Left lung (tissue), 10 donors: ENCODE measurements around the gene VSTM2A. TPM values are rescaled to one million over a fixed set of nuclear protein-coding genes. Genes with fewer than 3 reads are reported as not detected.

Experiments
- ATAC-seq: fragments of 200-7000 bp; cut with Tn5 transposase; one replicate; pipeline ENCODE4 v1.9.1; 2020; ENCODE audit warnings: moderate library complexity
- DNase-seq, 4 donors: peaks; one replicate each; pipeline ENCODE4 v3.0.0-alpha.2; 2013 to 2020
- H3K27ac ChIP-seq, 2 donors: fragments of 200-600 bp; sonication (generic) in 1 of 2; one replicate each; pipeline versions ENCODE4 v1.5.0 to v1.8.0; 2020 to 2021
- H3K27me3 ChIP-seq, 2 donors: fragments of 200-600 bp; sonication (generic) in 1 of 2; one replicate each; pipeline versions ENCODE4 v1.5.0 to v1.8.0; 2020 to 2021
- H3K36me3 ChIP-seq, 2 donors: fragments of 200-600 bp; sonication (generic) in 1 of 2; one replicate each; pipeline versions ENCODE4 v1.5.0 to v1.8.0; 2020 to 2021
- H3K4me1 ChIP-seq, 2 donors: fragments of 200-600 bp; one replicate each; pipeline ENCODE4 v1.8.0; 2021
- H3K4me3 ChIP-seq, 2 donors: fragments of 200-600 bp; sonication (generic) in 1 of 2; one replicate each; pipeline versions ENCODE4 v1.5.0 to v1.8.0; 2020 to 2021; ENCODE audit warnings: mild to moderate bottlenecking in 1 of 2
- H3K9me3 ChIP-seq, 2 donors: fragments of 200-600 bp; sonication (generic) in 1 of 2; one replicate each; pipeline versions ENCODE4 v1.5.0 to v1.8.0; 2020 to 2021
- intact Hi-C, 2 donors: fragments of 100-400 bp; cut with DNase I; formaldehyde crosslinking; loops; one replicate each; pipeline versions ENCODE4 v1.11.2 to v1.14.2; 2022
- polyA plus RNA-seq, 6 donors: library from polyadenylated mRNA; unstranded; fragments of 120-200 nt; gene quantifications; one replicate each; pipeline ENCODE4 v1.2.1, GENCODE V29; 2013; ENCODE audit not compliant: insufficient read length in 6 of 6
- total RNA-seq, 2 donors: library from RNA; stranded (reverse); fragmentation: NEBNext Ultra II Directional; extraction: Animal tissue kit (Norgen Biotek cat#: 25700); gene quantifications; one replicate each; pipeline ENCODE4 v1.2.1, GENCODE V29; 2021
- TF ChIP-seq, protein P1 (sequence below), 2 donors: fragments of 200-600 bp; sonication (generic) in 1 of 2; IDR thresholded peaks; one replicate each; pipeline versions ENCODE4 v1.5.0 to v1.8.0; 2021; ENCODE audit warnings: antibody characterized with exemption in 2 of 2
- donor health status: DM: no; HTN: yes; CAD: no.
- donor health status: DM: no; HTN: no; CAD: no.

The VSTM2A gene
- total and polyA plus RNA-seq, 8 donors = 0.06 to 0.48 (median 0.24) TPM; not detected in 2

DNA sequence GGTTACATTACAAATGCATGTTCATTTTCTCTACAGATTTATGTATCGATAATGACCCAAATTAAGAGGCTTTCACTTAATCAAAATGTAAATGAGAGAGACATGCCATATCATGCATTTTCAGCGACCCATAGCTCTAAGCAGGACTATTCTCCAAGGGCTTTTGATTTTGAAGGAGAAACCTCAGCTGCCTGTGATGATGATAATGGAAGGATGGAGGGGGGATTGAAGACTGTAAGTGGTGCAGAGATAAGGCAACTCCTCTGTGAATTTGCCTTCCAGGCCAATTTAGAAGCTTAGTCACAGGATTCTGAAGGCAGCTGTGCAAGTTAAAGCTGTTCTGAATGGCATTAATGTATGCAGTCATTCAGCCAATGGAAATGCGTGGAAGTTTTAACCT is 8.3 kb downstream of the VSTM2A start:
- ATAC-seq = no peak
- H3K4me1 ChIP-seq = no peaks in the 10 kb centered on the region

DNA sequence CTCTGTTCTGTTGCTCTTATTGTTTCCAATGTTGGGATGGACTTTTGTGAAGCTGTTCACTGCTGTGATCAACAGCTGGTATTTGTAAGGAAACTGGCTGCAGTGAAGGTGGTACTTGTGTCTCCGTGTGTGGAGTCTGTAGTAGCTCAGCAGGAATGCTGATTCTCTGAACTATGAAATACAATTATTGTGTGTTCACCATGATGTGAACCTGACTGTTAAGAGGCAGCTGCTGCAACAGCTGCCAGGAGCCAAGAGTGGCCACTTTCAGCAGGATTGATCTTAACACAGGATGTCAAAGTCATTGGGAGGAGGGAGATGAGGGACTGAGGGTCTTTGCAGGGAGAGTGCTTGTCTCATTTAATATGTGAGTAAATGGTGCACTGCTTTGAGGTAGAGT is 13.9 kb downstream of the VSTM2A start:
- H3K27me3 ChIP-seq = no peaks in the 10 kb centered on the region
- H3K4me3 ChIP-seq = no peak overlapping the region
- ATAC-seq (no peak), DNase-seq (no peak)
- no peaks in the 10 kb centered on the region for H3K36me3 ChIP-seq
- H3K4me1 ChIP-seq = no peaks in the 10 kb centered on the region
- intact Hi-C loops = no loop called here
- H3K27ac ChIP-seq = no peak overlapping the region
- H3K9me3 ChIP-seq = no peaks in the 10 kb centered on the region
- TF ChIP-seq, protein P1, sequence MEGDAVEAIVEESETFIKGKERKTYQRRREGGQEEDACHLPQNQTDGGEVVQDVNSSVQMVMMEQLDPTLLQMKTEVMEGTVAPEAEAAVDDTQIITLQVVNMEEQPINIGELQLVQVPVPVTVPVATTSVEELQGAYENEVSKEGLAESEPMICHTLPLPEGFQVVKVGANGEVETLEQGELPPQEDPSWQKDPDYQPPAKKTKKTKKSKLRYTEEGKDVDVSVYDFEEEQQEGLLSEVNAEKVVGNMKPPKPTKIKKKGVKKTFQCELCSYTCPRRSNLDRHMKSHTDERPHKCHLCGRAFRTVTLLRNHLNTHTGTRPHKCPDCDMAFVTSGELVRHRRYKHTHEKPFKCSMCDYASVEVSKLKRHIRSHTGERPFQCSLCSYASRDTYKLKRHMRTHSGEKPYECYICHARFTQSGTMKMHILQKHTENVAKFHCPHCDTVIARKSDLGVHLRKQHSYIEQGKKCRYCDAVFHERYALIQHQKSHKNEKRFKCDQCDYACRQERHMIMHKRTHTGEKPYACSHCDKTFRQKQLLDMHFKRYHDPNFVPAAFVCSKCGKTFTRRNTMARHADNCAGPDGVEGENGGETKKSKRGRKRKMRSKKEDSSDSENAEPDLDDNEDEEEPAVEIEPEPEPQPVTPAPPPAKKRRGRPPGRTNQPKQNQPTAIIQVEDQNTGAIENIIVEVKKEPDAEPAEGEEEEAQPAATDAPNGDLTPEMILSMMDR (IDR thresholded peaks at IDR 0.05) = no peak

More for the DNA sequence above, 8.3 kb downstream of the VSTM2A start:
- TF ChIP-seq, protein P1 (IDR thresholded peaks at IDR 0.05) = no peak
- no peak for DNase-seq
- no peaks in the 10 kb centered on the region for H3K36me3 ChIP-seq
- H3K9me3 ChIP-seq = no peaks in the 10 kb centered on the region
- peaks cover 24 to 33% of the 10 kb centered on the region in 2 donors for H3K27me3 ChIP-seq
- no peak overlapping the region for H3K27ac ChIP-seq
- intact Hi-C loops = no loop called here
- H3K4me3 ChIP-seq = no peak overlapping the region

DNA sequence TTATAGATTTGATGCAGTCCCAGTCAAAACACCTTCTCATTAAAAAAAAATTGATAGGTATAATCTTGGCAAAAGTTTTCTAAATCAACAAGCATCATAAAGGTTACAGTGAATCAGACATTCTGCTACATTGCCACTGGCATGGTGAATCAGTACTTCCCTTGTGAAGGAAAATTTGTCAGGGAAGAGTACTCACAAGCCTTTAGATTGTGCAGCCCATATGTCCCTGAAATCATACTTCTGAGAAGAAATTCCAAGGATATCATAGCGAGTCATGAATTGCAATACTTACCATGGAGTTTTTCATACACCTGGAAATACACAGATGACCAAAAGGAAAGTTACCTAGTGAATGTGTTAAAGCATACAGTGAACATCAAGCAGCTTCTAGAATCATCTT is 17.2 kb downstream of the VSTM2A start:
- ATAC-seq (no peak), DNase-seq (no peak)
- no peaks in the 10 kb centered on the region for H3K4me1 ChIP-seq
- no peaks in the 10 kb centered on the region for H3K9me3 ChIP-seq
- no peak overlapping the region for H3K4me3 ChIP-seq
- H3K27ac ChIP-seq = no peak overlapping the region
- no peaks in the 10 kb centered on the region for H3K36me3 ChIP-seq
- TF ChIP-seq, protein P1 (IDR thresholded peaks at IDR 0.05) = no peak
- intact Hi-C loops = no loop called here
- H3K27me3 ChIP-seq = no peaks in the 10 kb centered on the region

DNA sequence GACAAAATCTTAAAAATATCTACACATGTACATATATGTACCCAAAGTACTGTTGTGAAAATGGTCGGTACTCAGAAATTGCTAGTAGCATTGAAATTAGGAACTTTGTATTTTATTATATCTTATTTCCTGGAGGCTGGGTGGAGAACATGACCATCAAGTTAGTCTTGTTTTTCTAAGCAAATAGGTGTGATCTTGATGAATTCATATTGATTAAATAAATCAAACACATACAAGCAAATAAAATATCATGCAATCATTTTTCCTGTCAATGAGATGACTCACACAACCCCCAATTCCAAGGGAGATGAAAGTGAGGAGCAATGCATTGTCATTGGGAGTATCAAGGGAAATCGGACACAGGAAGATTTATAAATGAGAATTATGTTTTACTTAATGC is 18.0 kb downstream of the VSTM2A start:
- TF ChIP-seq, protein P1 (IDR thresholded peaks at IDR 0.05) = no peak
- Histone ChIP-seq H3K27me3 (no peaks in the 10 kb centered on the region), H3K9me3 (no peaks in the 10 kb centered on the region), H3K4me3 (no peak overlapping the region), H3K36me3 (no peaks in the 10 kb centered on the region), H3K27ac (no peak overlapping the region), H3K4me1 (no peaks in the 10 kb centered on the region)
- ATAC-seq (no peak), DNase-seq (no peak)
- intact Hi-C loops = no loop called here

DNA sequence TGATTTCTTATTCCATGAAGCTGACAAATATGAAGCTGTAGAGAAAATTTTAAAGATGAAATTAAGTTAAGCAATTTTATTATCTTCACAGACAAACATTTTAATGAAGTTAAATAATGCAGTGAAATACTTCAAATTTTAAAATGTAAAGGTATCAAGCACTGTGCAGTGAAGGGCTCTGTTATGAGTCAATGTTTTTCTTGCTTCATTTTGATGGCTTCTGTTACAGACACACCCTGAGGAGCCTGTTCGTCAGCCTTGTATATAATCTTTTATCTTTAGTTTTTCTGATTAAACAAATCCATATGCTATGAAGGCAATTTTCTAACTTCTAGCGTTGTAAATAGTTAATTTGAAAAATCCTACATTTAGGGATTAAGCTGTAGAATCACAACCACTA is 18.5 kb downstream of the VSTM2A start:
- Histone ChIP-seq H3K9me3 (no peaks in the 10 kb centered on the region), H3K4me3 (no peak overlapping the region), H3K27ac (no peak overlapping the region), H3K4me1 (no peaks in the 10 kb centered on the region), H3K27me3 (no peaks in the 10 kb centered on the region), H3K36me3 (no peaks in the 10 kb centered on the region)
- DNase-seq (no peak), ATAC-seq (no peak)
- intact Hi-C loops = no loop called here
- TF ChIP-seq, protein P1 (IDR thresholded peaks at IDR 0.05) = no peak
